Epithelial cell of esophagus (primary cell): ENCODE data around the gene SH3BP2.

Experiments used
- DNase-seq: peaks from one replicate; pipeline ENCODE4 v3.0.0; 2010; ENCODE audit warnings: low read depth
- H3K4me3 ChIP-seq: 2 replicates; pipeline ENCODE4 v1.5.1; 2011; ENCODE audit warnings: mild to moderate bottlenecking, low read length, control low read depth
- CTCF ChIP-seq: IDR thresholded peaks from 2 replicates; pipeline ENCODE4 v1.5.1; 2011; ENCODE audit warnings: low read depth, mild to moderate bottlenecking, low read length, control low read depth, inconsistent platforms; ENCODE audit not compliant: insufficient read depth; ENCODE audit errors: missing control alignments

Gene SH3BP2

GRCh38 chr4:2858451-2859217, 65.7 kb downstream of the SH3BP2 start:
- no peak overlapping the region for H3K4me3 ChIP-seq
- DNase-seq: no peak
- TF ChIP-seq CTCF: no peak

GRCh38 chr4:2859514-2859913, 66.6 kb downstream of the SH3BP2 start:
- DNase-seq: no peak
- H3K4me3 ChIP-seq: no peak overlapping the region
- no peak for TF ChIP-seq CTCF

GRCh38 chr4:2860391-2861348, 67.8 kb downstream of the SH3BP2 start:
- DNase-seq: no peak
- H3K4me3 ChIP-seq: no peak overlapping the region
- no peak for TF ChIP-seq CTCF

- no peak for TF ChIP-seq CTCF
- DNase-seq: peak; percentile 17
- H3K4me3 ChIP-seq: no peak overlapping the region
Observed at GRCh38 chr4:2861631-2862436, 68.9 kb downstream of the SH3BP2 start.

GRCh38 chr4:2862528-2862927, 69.6 kb downstream of the SH3BP2 start:
- TF ChIP-seq CTCF: no peak
- no peak overlapping the region for H3K4me3 ChIP-seq
- DNase-seq: peak; percentile 32

GRCh38 chr4:2863649-2864048, 70.8 kb downstream of the SH3BP2 start:
- no peak for DNase-seq
- H3K4me3 ChIP-seq: no peak overlapping the region
- TF ChIP-seq CTCF: no peak
